CD4-positive, alpha-beta T cell treated with Interleukin-17A for 4 hours (primary cell): ENCODE results near the gene CTPS1.

Experiments
- DNase-seq: peaks from one replicate; pipeline ENCODE4 v3.0.0-alpha.2; 2020; ENCODE audit warnings: mixed read lengths

The CTPS1 gene

GRCh38 chr1:41025979-41026819, 46.7 kb downstream of the CTPS1 start:
- no peak for DNase-seq

DNA sequence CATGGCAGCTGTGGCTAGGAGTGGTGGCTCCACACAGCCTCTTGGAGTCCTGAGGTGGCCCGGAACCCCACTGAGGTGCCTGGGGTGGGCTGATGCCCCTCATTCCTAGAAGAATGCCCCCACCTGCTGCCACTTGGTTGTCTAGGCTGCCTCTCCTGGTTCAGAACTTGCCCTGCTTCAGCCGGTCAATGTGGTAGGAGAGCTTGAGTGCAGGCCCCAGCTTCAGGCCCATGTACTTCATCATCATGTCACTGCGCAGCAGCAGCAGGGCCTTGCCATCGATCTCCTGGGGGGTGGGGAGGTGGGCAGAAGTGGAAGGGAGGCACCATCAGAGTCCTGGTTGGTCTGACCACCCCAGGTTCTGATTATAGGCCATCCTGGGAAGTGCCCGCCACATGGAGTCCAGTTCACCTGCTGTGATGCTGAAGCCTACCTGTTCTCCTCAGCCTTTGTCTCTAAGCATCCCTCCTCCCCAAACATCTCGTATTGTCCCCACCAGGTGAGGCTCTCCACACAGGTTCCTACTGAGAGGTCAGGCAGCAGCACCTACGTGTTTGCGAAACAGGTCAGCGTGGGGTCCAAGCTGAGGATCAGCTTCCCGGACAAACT, 48.6 kb downstream of the CTPS1 start:
- DNase-seq: no peak

- no peak for DNase-seq
Measured at GRCh38 chr1:41030872-41031616, 51.5 kb downstream of the CTPS1 start.

DNA sequence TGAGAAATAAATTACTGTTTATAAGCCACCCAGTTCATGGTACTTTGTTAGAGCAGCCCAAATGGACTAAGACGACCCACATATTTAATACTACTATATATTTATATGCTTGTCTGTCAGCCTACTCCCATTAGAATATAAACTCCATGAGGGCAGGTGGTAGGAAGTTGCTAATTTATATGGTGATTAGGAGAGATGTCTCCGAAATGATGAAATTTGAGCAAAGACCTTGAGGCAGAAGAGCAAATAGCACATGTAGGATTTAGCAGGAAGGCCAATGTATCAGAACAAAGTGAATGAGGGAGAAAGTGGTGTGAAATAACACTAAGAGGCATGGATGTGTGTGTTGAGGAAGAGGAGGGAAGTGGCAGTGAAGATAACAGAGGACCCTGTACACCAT, 52.7 kb downstream of the CTPS1 start:
- DNase-seq: no peak

- no peak for DNase-seq
Measured at GRCh38 chr1:41033272-41033671, 53.8 kb downstream of the CTPS1 start.

GRCh38 chr1:41037116-41037903, 57.8 kb downstream of the CTPS1 start:
- no peak for DNase-seq

- no peak for DNase-seq
Measured at GRCh38 chr1:41038110-41038509, 58.6 kb downstream of the CTPS1 start.

GRCh38 chr1:41041614-41042270, 62.2 kb downstream of the CTPS1 start:
- DNase-seq: no peak

DNA sequence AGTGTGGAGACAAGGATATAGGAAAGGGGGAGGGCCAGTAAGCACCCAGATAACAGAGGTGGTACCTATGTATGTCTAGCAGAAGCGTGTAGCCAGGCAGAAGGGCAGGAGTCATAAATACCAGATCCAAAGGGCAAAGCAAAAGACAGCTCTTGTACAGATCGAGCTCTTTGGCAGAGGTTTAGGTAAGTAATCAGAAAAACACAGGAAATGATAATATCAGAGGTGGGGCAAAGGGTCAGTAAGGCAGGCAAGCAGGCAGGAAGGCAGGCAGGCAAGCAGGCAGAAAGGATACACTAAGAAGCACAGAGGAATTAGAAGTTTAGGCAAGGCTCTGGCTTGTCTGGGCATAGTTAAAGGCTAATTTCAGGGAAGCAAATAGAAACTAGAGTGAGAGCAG, 64.7 kb downstream of the CTPS1 start:
- no peak for DNase-seq

GRCh38 chr1:41045740-41046139, 66.2 kb downstream of the CTPS1 start:
- no peak for DNase-seq

- no peak for DNase-seq
Measured at GRCh38 chr1:41046347-41046775, 66.9 kb downstream of the CTPS1 start.

GRCh38 chr1:41048540-41048939, 69.0 kb downstream of the CTPS1 start:
- DNase-seq: no peak

GRCh38 chr1:41051022-41051421, 71.5 kb downstream of the CTPS1 start:
- DNase-seq: no peak

- no peak for DNase-seq
Measured at GRCh38 chr1:41053316-41053715, 73.8 kb downstream of the CTPS1 start.

- no peak for DNase-seq
Measured at GRCh38 chr1:41056907-41057306, 77.4 kb downstream of the CTPS1 start.
